A673 (cell line): Measurements from ENCODE around the gene ISM1.

Experiments
- CTCF ChIP-seq: fragments of 300-800, 200-600 bp; sonication (generic); conservative IDR thresholded peaks from 2 replicates; pipeline ENCODE4 v1.5.1; 2017; ENCODE audit warnings: low read depth, mild to moderate bottlenecking, antibody characterized with exemption, low read length, moderate library complexity, mixed read lengths
- EZH2 ChIP-seq: fragments of 200-600 bp; sonication (generic); IDR thresholded peaks from 2 replicates; pipeline ENCODE4 v1.6.1; 2017; ENCODE audit warnings: borderline replicate concordance, low read depth, mild to moderate bottlenecking, mixed read lengths, antibody characterized with exemption, low read length; ENCODE audit not compliant: poor library complexity, severe bottlenecking

GRCh38 chr20:13186043-13186774 is 34.9 kb upstream of the ISM1 start:
- no peak for TF ChIP-seq CTCF
- no peak for TF ChIP-seq EZH2
